Naive B cell (primary cell): ENCODE results near the gene KMT2C. TPM values are rescaled to one million over a fixed set of nuclear protein-coding genes. Genes with fewer than 3 reads are reported as not detected.
"Not testable (repeated sequence)": the region's sequence is repeated elsewhere in the genome, so short reads cannot be mapped to it uniquely, and the experiment has no call there.

ENCODE experiments used
- ATAC-seq, 2 donors: fragments of 150-1000 bp; cut with Tn5 transposase; 2 replicates each; pipeline ENCODE4 v1.10.0; 2021; ENCODE audit warnings: low read depth in 2 of 2, mild to moderate bottlenecking in 2 of 2, moderate library complexity in 2 of 2
- DNase-seq: peaks from one replicate; pipeline ENCODE4 v3.0.0; 2022
- H3K27ac Mint-ChIP-seq, 6 donors: one replicate each; pipeline ENCODE4 v1.8.0; 2020 to 2022; ENCODE audit warnings: mild to moderate bottlenecking in 6 of 6, mixed read lengths in 6 of 6, moderate library complexity in 5 of 6, inconsistent platforms in 2 of 6
- H3K27me3 Mint-ChIP-seq, 3 donors: one replicate each; pipeline ENCODE4 v1.8.0; 2021 to 2022; ENCODE audit warnings: mixed read lengths in 3 of 3, mild to moderate bottlenecking in 1 of 3
- H3K36me3 Mint-ChIP-seq, 2 donors: one replicate each; pipeline ENCODE4 v1.8.0; 2020 to 2022; ENCODE audit warnings: mixed read lengths in 2 of 2, inconsistent platforms in 1 of 2, mild to moderate bottlenecking in 1 of 2
- H3K4me1 Mint-ChIP-seq, 3 donors: one replicate each; pipeline ENCODE4 v1.8.0; 2020 to 2022; ENCODE audit warnings: mixed read lengths in 3 of 3, inconsistent platforms in 1 of 3, mild to moderate bottlenecking in 1 of 3, moderate library complexity in 1 of 3
- H3K4me3 Mint-ChIP-seq, 8 donors: one replicate each; pipeline ENCODE4 v1.8.0; 2020 to 2022; ENCODE audit warnings: mild to moderate bottlenecking in 8 of 8, mixed read lengths in 8 of 8, moderate library complexity in 8 of 8, inconsistent platforms in 2 of 8
- H3K9me3 Mint-ChIP-seq, 7 donors: one replicate each; pipeline ENCODE4 v1.8.0; 2020 to 2022; ENCODE audit warnings: mixed read lengths in 7 of 7, mild to moderate bottlenecking in 5 of 7, inconsistent platforms in 2 of 7, moderate library complexity in 1 of 7
- polyA plus RNA-seq, 6 donors: library from polyadenylated mRNA; unstranded; fragments of 300-500 nt; fragmentation: Illumina TruSeq; gene quantifications; one replicate each; pipeline ENCODE4 v1.2.3, GENCODE V29; 2021; ENCODE audit warnings: low read depth in 6 of 6

The KMT2C gene
- 10 to 100 TPM in 5 of 6 donors, 1 to 10 TPM in 1; 9.3 to 34.0 (median 16.3) TPM for polyA plus RNA-seq

DNA sequence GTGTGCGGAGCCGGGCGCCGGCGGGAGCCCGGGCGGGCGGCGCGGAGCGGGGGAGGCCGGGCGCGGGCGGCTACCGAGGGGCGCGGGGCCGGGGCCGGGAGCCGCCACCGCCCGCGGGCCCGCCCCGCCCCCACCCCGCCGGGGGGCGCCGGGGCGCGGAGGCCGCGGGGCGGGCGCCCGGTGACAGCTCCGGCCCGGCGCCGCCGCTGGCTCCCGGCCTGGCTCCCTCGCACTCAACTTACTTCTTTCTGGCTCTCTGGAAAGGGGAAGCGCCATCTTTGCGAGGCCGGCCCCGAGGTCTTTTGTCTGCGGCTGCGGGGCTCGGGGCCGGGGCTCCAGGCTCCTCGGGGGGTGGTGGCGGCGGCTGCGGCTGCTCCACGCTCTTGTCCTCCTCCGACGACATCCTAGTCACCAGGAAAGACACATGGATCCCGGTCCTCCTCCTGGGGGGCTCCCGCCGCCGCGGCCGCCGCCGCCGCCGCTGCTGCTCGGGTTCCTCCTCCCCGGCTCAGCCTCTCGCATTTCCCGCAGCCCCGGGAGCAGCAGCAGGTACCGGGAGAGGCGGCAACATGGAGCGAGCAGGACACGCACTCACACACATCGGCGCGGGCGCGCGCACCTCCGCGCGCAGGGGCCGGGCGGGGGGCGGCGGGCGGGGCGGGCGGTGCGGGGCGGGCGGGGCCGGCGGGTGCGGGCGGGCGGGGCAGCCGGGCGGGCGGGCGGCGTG lies at the start of gene KMT2C:
TSS of gene KMT2C (minus strand) at position 620 of the 727 bp plus-strand sequence. CDS start at position 403, 217 bp downstream.
- ATAC-seq (peak; percentile 20 to 24), DNase-seq (peak; percentile 58)
- H3K27me3 Mint-ChIP-seq: peaks cover 0 to 3% (median 0%) of the 10 kb centered on the region in 3 donors
- H3K9me3 Mint-ChIP-seq: no peaks in the 10 kb centered on the region
- peak within 1 kb of the TSS; percentile 91 to 98 (median 96) for H3K27ac Mint-ChIP-seq
- H3K4me1 Mint-ChIP-seq: peaks cover 15 to 40% (median 23%) of the 10 kb centered on the region in 3 donors
- peak within 1 kb of the TSS; percentile 74 to 98 (median 94) for H3K4me3 Mint-ChIP-seq
- H3K36me3 Mint-ChIP-seq: no peaks in the 10 kb centered on the region

GRCh38 chr7:152481082-152481481 lies 45.3 kb upstream of the KMT2C start:
- Mint-ChIP-seq H3K9me3 (peaks cover 0 to 3% (median 0%) of the 10 kb centered on the region in 7 donors), H3K27me3 (no peaks in the 10 kb centered on the region), H3K27ac (peak overlapping the region in 1 of 6 donors; percentile 26), H3K36me3 (no peaks in the 10 kb centered on the region), H3K4me3 (no peak overlapping the region), H3K4me1 (no peaks in the 10 kb centered on the region)
- DNase-seq (no peak), ATAC-seq (no peak)

DNA sequence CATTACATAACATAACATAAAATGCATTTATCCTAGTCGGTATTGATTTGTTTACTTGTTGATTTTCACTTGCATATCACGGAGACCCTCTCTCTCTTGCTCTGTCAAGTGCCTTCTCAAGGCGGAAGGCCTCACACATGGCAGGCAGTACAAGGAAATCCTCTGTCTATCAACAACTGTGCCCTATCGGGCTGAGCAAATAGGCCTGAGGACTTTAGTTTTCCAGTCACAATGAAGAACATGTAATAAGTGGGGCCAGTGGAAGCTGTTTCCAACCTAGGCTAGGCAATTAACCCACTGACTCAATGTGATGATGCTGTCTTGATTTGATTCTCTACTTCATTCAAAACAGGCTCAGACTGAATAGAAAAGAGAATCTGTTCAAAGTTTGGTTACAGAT lies 44.9 kb upstream of the KMT2C start:
- H3K27me3 Mint-ChIP-seq: no peaks in the 10 kb centered on the region
- DNase-seq (no peak), ATAC-seq (no peak)
- no peak overlapping the region for H3K4me3 Mint-ChIP-seq
- no peak overlapping the region for H3K27ac Mint-ChIP-seq
- H3K4me1 Mint-ChIP-seq: no peaks in the 10 kb centered on the region
- H3K9me3 Mint-ChIP-seq: no peaks in the 10 kb centered on the region
- no peaks in the 10 kb centered on the region for H3K36me3 Mint-ChIP-seq

- no peak overlapping the region for H3K27ac Mint-ChIP-seq
- ATAC-seq: no peak
- H3K9me3 Mint-ChIP-seq: no peaks in the 10 kb centered on the region
- H3K27me3 Mint-ChIP-seq: no peaks in the 10 kb centered on the region
- DNase-seq: no peak
- H3K4me3 Mint-ChIP-seq: no peak overlapping the region
- no peaks in the 10 kb centered on the region for H3K36me3 Mint-ChIP-seq
- H3K4me1 Mint-ChIP-seq: no peaks in the 10 kb centered on the region
Measured at GRCh38 chr7:152479595-152479994, 43.8 kb upstream of the KMT2C start.

- no peaks in the 10 kb centered on the region for H3K9me3 Mint-ChIP-seq
- no peak for DNase-seq
- no peak overlapping the region for H3K27ac Mint-ChIP-seq
- H3K4me3 Mint-ChIP-seq: no peak overlapping the region
- no peak for ATAC-seq
- H3K27me3 Mint-ChIP-seq: no peaks in the 10 kb centered on the region
- no peaks in the 10 kb centered on the region for H3K36me3 Mint-ChIP-seq
- H3K4me1 Mint-ChIP-seq: no peaks in the 10 kb centered on the region
Measured at GRCh38 chr7:152478140-152478539, 42.3 kb upstream of the KMT2C start.

GRCh38 chr7:152477079-152477478 lies 41.3 kb upstream of the KMT2C start:
- Mint-ChIP-seq H3K4me3 (no peak overlapping the region), H3K4me1 (no peaks in the 10 kb centered on the region), H3K27me3 (no peaks in the 10 kb centered on the region), H3K27ac (no peak overlapping the region), H3K36me3 (no peaks in the 10 kb centered on the region), H3K9me3 (peaks cover 0 to 5% (median under 1%) of the 10 kb centered on the region in 7 donors)
- ATAC-seq (no peak), DNase-seq (no peak)

GRCh38 chr7:152476551-152476950 lies 40.7 kb upstream of the KMT2C start:
- no peak overlapping the region for H3K27ac Mint-ChIP-seq
- ATAC-seq: no peak
- H3K9me3 Mint-ChIP-seq: peaks cover under 1 to 8% (median 2%) of the 10 kb centered on the region in 7 donors
- DNase-seq: no peak
- no peaks in the 10 kb centered on the region for H3K4me1 Mint-ChIP-seq
- no peaks in the 10 kb centered on the region for H3K36me3 Mint-ChIP-seq
- H3K27me3 Mint-ChIP-seq: no peaks in the 10 kb centered on the region
- no peak overlapping the region for H3K4me3 Mint-ChIP-seq

- not testable (repeated sequence) for H3K36me3 Mint-ChIP-seq, H3K27me3 Mint-ChIP-seq, DNase-seq, H3K27ac Mint-ChIP-seq, ATAC-seq, H3K4me3 Mint-ChIP-seq, H3K4me1 Mint-ChIP-seq
- H3K9me3 Mint-ChIP-seq: peaks cover 4 to 22% (median 15%) of the 10 kb centered on the region in 7 donors
Measured at GRCh38 chr7:152471023-152471620, 35.3 kb upstream of the KMT2C start.

DNA sequence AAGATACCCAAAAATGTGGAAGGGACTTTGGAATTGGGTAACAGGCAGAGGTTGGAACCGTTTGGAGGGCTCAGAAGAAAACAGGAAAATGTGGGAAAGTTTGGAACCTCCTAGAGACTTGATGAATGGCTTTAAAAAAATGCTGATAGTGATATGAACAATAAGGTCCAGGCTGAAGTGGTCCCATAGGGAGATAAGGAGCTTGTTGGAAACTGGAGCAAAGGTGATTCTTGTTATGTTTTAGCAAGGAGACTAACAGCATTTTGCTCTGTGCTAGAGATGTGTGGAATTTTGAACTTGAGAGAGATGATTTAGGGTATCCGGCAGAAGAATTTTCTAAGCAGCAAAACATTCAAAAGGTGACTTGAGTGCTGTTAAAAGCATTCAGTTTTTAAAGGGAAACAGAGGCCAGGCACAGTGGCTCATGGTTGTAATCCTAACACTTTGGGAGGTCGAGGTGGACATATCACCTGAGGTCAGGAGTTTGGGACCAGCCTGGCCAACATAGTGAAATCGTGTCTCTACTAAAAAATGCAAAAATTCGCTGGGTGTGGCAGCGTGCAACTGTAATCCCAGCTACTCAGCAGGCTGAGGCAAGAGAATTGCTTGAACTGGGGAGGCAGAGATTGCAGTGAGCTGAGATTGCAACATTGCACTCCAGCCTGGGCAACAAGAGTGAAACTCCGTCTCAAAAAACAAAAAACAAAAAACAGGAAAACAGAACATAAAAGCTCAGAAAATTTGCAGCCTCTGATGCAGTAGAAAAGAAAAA lies 34.6 kb upstream of the KMT2C start:
- ATAC-seq, H3K27me3 Mint-ChIP-seq: not testable (repeated sequence)

DNA sequence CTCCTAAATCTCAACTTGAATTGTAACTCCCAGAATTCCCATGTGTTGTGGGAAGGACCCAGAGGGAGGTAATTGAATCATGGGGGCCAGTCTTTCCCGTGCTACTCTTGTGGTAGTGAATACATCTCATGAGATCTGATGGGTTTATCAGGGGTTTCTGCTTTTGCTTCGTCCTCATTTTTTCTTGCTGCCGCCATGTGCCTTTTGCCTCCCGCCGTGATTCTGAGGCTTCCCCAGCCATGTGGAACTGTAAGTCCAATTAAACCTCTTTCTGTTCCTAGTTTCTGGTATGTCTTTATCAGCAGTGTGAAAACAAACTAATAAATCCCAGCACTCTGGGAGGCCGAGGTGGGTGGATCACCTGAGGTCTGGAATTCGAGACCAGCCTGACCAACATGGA lies 33.8 kb upstream of the KMT2C start:
- not testable (repeated sequence) for H3K36me3 Mint-ChIP-seq, H3K4me3 Mint-ChIP-seq, ATAC-seq, DNase-seq, H3K4me1 Mint-ChIP-seq, H3K27me3 Mint-ChIP-seq, H3K27ac Mint-ChIP-seq
- peaks cover 4 to 22% (median 15%) of the 10 kb centered on the region in 7 donors for H3K9me3 Mint-ChIP-seq

More for the DNA sequence above, 34.6 kb upstream of the KMT2C start:
- H3K4me1 Mint-ChIP-seq, DNase-seq, H3K36me3 Mint-ChIP-seq, H3K4me3 Mint-ChIP-seq: not testable (repeated sequence)
- H3K9me3 Mint-ChIP-seq: peaks cover 4 to 22% (median 15%) of the 10 kb centered on the region in 7 donors
- H3K27ac Mint-ChIP-seq: peak overlapping the region in 2 of 6 donors; percentile 22 to 38

DNA sequence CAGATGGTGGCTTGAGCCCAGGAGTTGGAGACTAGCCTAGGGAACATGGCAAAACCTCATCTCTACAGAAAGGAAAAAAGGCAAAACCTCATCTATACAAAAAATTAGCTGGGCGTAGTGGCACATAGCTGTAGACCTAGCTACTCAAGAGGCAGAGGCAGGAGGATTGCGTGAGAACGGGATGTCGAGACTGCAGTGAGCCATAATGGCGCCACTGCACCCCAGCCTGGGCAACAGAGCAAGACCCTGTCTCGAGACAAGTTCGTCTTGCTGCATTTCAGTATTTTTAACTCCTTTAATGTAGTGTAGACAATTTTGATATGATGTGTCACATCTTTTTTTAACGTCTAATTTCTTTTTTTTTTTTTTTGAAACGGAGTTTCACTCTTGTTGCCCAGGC lies 31.4 kb upstream of the KMT2C start:
- ATAC-seq (no peak), DNase-seq (no peak)
- Mint-ChIP-seq H3K9me3 (peaks cover 3 to 18% (median 15%) of the 10 kb centered on the region in 7 donors), H3K27me3 (no peaks in the 10 kb centered on the region), H3K27ac (peak overlapping the region in 1 of 6 donors; percentile 31), H3K4me3 (no peak overlapping the region), H3K4me1 (peaks cover 4 to 18% (median 6%) of the 10 kb centered on the region in 3 donors), H3K36me3 (peaks cover 7 to 9% of the 10 kb centered on the region in 2 donors)

DNA sequence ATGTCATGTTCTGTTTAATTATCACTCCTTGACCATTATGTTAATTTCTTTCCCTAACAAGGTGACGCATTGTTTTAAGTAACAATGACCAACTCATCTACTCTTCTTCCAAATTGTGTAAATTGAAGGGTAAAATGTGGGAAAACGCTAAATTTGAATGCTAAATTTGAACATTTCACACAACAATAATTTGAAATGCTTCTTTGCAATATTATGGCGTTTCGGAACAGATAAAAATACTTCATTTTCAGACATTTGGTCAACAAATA lies 29.2 kb upstream of the KMT2C start:
- Mint-ChIP-seq H3K4me1 (peaks cover 8 to 24% (median 11%) of the 10 kb centered on the region in 3 donors), H3K27ac (peak overlapping the region; percentile 94 to 98 (median 95)), H3K36me3 (peaks cover 0 to 1% of the 10 kb centered on the region in 2 donors), H3K27me3 (no peaks in the 10 kb centered on the region), H3K9me3 (peaks cover 0 to 2% (median 0%) of the 10 kb centered on the region in 7 donors), H3K4me3 (peak overlapping the region; percentile 83 to 94 (median 92))
- DNase-seq (no peak), ATAC-seq (no peak)

DNA sequence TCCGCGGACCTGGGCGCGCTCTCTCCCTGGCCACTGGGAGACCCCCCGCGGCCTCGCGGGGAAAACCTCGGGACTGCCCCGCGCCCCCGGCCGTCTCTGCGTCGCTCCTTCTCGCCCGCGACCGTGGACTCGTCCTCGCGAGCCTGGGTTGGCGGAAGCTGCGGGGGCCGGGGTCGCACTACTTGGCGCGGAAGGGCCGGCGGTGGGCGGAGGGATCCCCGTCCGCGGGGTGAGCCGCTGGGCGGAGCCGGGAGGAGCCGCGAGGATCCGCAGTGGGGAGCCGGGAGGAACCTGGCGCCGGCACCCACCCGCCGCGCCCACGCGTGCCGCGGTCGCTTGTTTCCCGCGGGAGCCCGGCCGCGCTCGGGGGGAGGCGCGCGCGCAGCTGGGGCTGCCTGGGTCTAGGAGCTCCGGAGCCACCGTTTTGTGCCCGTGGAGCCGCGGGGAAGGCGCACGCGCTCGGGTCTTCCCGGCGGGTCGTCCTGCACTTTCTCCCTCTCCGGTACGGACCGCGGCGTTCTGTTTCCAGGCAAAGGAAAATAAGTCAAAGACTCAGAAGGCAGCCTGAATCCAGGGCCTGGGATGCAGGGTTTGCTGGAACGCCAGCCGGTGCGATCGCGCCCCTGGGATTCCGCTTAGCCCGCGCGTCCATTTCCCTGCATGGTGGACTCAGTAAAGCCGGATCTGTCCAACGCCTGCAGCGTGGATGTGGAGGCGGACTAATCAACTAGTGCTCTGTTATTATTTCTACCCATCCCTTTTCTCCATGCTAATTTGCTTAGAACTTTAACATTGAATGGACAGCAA lies 28.7 kb upstream of the KMT2C start:
- H3K27me3 Mint-ChIP-seq: no peaks in the 10 kb centered on the region
- ATAC-seq: peak; percentile 11 to 26
- peak overlapping the region; percentile 94 to 98 (median 95) for H3K27ac Mint-ChIP-seq

More for the DNA sequence above, 28.7 kb upstream of the KMT2C start:
- peaks cover 13 to 29% (median 16%) of the 10 kb centered on the region in 3 donors for H3K4me1 Mint-ChIP-seq
- peaks cover 0 to 2% (median 0%) of the 10 kb centered on the region in 7 donors for H3K9me3 Mint-ChIP-seq
- no peaks in the 10 kb centered on the region for H3K36me3 Mint-ChIP-seq
- H3K4me3 Mint-ChIP-seq: peak overlapping the region; percentile 83 to 94 (median 92)
- no peak for DNase-seq
